Lung (tissue), 12 donors: ENCODE measurements around the gene KIF26B. TPM values are rescaled to one million over a fixed set of nuclear protein-coding genes. Genes with fewer than 3 reads are reported as not detected.

Source experiments
- ATAC-seq: fragments of 200-7000 bp; cut with Tn5 transposase; one replicate; pipeline ENCODE4 v1.9.1; 2020; ENCODE audit warnings: moderate number of reproducible peaks; ENCODE audit not compliant: insufficient read depth, low FRiP score
- DNase-seq, 3 donors: peaks; one replicate each; pipeline ENCODE4 v3.0.0-alpha.2; 2013 to 2017
- H3K27ac ChIP-seq, 2 donors: one replicate each; pipeline ENCODE4 v1.5.1; 2013; ENCODE audit warnings: mild to moderate bottlenecking in 2 of 2, moderate library complexity in 2 of 2, control low read depth in 1 of 2, inconsistent platforms in 1 of 2, low read depth in 1 of 2, low read length in 1 of 2
- H3K27me3 ChIP-seq, 3 donors: one replicate each; pipeline ENCODE4 v1.5.1; 2013; ENCODE audit warnings: low read length in 2 of 3; ENCODE audit not compliant: control insufficient read depth in 3 of 3, insufficient read depth in 3 of 3
- H3K36me3 ChIP-seq, 4 donors: one replicate each; pipeline ENCODE4 v1.5.1; 2013; ENCODE audit warnings: low read length in 4 of 4, mild to moderate bottlenecking in 1 of 4, moderate library complexity in 1 of 4; ENCODE audit not compliant: control insufficient read depth in 4 of 4, insufficient read depth in 4 of 4
- H3K4me1 ChIP-seq, 5 donors: one replicate each; pipeline ENCODE4 v1.5.1; 2013; ENCODE audit warnings: low read length in 5 of 5, mild to moderate bottlenecking in 2 of 5, moderate library complexity in 1 of 5; ENCODE audit not compliant: control insufficient read depth in 5 of 5, insufficient read depth in 5 of 5
- H3K4me3 ChIP-seq: one replicate; pipeline ENCODE4 v1.5.1; 2013; ENCODE audit warnings: mild to moderate bottlenecking, control low read depth, moderate library complexity
- H3K9ac ChIP-seq, 2 donors: one replicate each; pipeline ENCODE4 v1.5.1; 2013; ENCODE audit warnings: low read length in 2 of 2, control low read depth in 1 of 2; ENCODE audit not compliant: insufficient read depth in 1 of 2
- H3K9me3 ChIP-seq, 4 donors: one replicate each; pipeline ENCODE4 v1.5.1; 2013; ENCODE audit warnings: low read length in 3 of 4, mild to moderate bottlenecking in 1 of 4, moderate library complexity in 1 of 4; ENCODE audit not compliant: control insufficient read depth in 4 of 4, insufficient read depth in 3 of 4
- CTCF ChIP-seq: IDR thresholded peaks from 2 replicates; pipeline ENCODE4 v1.5.1; 2012; ENCODE audit warnings: mild to moderate bottlenecking; ENCODE audit errors: control extremely low read depth, extremely low read depth
- WGBS, 2 donors: extraction: QIAGEN DNeasy Blood & Tissue Kit; methylation state at CpG; one replicate each; pipeline ENCODE4 v1.1.7; 2013; 5-methylcytosine and 5-hydroxymethylcytosine counted together
- polyA plus RNA-seq, 2 donors: library from polyadenylated mRNA; stranded (reverse); fragments of 200-250 nt; gene quantifications; one replicate each; pipeline ENCODE4 v1.2.1, GENCODE V29; 2013
- total RNA-seq, 2 donors: library from RNA; depleted of rRNA in 1 of 2; stranded (reverse); fragments of >200 nt in 1 of 2; gene quantifications; one replicate each; pipeline ENCODE4 v1.2.1, GENCODE V29; 2014 to 2021
- donor health status: control.
- donor health status: control.
- donor health status: Bipolar disorder and iron deficiency.
- donor health status: healthy.
- donor health status: DM: yes; HTN: yes; CAD: no.

KIF26B gene
- total and polyA plus RNA-seq, 4 donors, result 0.61 to 6.7 (median 2.2) TPM

- Histone ChIP-seq H3K36me3 (no peaks in the 10 kb centered on the region), H3K4me3 (no peak overlapping the region), H3K9ac (no peak overlapping the region), H3K9me3 (no peaks in the 10 kb centered on the region), H3K27me3 (peaks cover 0 to 9% (median 5%) of the 10 kb centered on the region in 3 donors), H3K4me1 (peaks cover 0 to 31% (median 7%) of the 10 kb centered on the region in 5 donors), H3K27ac (no peak overlapping the region)
- 82 to 86% methylated on average over 6 of the region's 6 CpGs for WGBS, 2 donors
- DNase-seq (peak in 2 of 3 donors; percentile 58 to 59), ATAC-seq (no peak)
- TF ChIP-seq CTCF, result no peak
These were observed 6.1 kb downstream of the KIF26B start for GRCh38 chr1:245160741-245161400.

- no peak for DNase-seq
- Histone ChIP-seq H3K4me1 (peaks cover 0 to 31% (median 3%) of the 10 kb centered on the region in 5 donors), H3K27me3 (peaks cover 0 to 10% (median 9%) of the 10 kb centered on the region in 3 donors), H3K27ac (no peak overlapping the region), H3K36me3 (no peaks in the 10 kb centered on the region), H3K4me3 (no peak overlapping the region), H3K9me3 (no peaks in the 10 kb centered on the region), H3K9ac (no peak overlapping the region)
- 92% methylated on average over 8 of the region's 8 CpGs for WGBS, 2 donors
- ATAC-seq, result no peak
- no peak for TF ChIP-seq CTCF
These were observed 7.1 kb downstream of the KIF26B start for GRCh38 chr1:245161866-245162265.

- H3K27ac ChIP-seq, result no peak overlapping the region
- DNase-seq, result peak; percentile 69 to 82 (median 82)
These were observed 11.7 kb downstream of the KIF26B start for GRCh38 chr1:245166471-245166885.

More at GRCh38 chr1:245166471-245166885, 11.7 kb downstream of the KIF26B start:
- no peak for ATAC-seq
- Histone ChIP-seq H3K4me3 (no peak overlapping the region), H3K27me3 (peaks cover 0 to 13% (median 0%) of the 10 kb centered on the region in 3 donors), H3K4me1 (peaks cover 0 to 7% (median 0%) of the 10 kb centered on the region in 5 donors), H3K9ac (peak overlapping the region in 1 of 2 donors; percentile 75), H3K36me3 (no peaks in the 10 kb centered on the region), H3K9me3 (no peaks in the 10 kb centered on the region)
- 16 to 24% methylated on average over 10 of the region's 10 CpGs for WGBS, 2 donors
- no peak for TF ChIP-seq CTCF
